Gastrocnemius medialis (tissue), 4 donors: ENCODE data around the gene ZNF816. TPM values are rescaled to one million over a fixed set of nuclear protein-coding genes. Genes with fewer than 3 reads are reported as not detected.
"Not testable (repeated sequence)": the region's sequence is repeated elsewhere in the genome, so short reads cannot be mapped to it uniquely, and the experiment has no call there.

Source experiments
- ATAC-seq, 2 donors: fragments of 150-250 bp; one replicate each; pipeline ENCODE4 v1.9.1; 2016
- DNase-seq, 2 donors: peaks; one replicate each; pipeline ENCODE4 v3.0.0-alpha.2; 2019
- H3K27ac ChIP-seq, 4 donors: fragments of 200-600 bp; sonication (generic); 1 replicate in 1 of 4; 2 replicates in 3 of 4; pipeline ENCODE4 v1.5.1; 2016 to 2018; ENCODE audit warnings: mild to moderate bottlenecking in 2 of 4, moderate library complexity in 1 of 4
- H3K27me3 ChIP-seq, 3 donors: fragments of 200-600 bp; sonication (generic) in 2 of 3; 1 replicate in 1 of 3; 2 replicates in 2 of 3; pipeline versions ENCODE4 v1.5.1 to v1.6.0; 2016 to 2019; ENCODE audit warnings: mild to moderate bottlenecking in 1 of 3, moderate library complexity in 1 of 3
- H3K36me3 ChIP-seq, 2 donors: fragments of 200-600 bp; sonication (generic) in 1 of 2; one replicate each; pipeline ENCODE4 v1.5.1; 2017 to 2018
- H3K4me1 ChIP-seq, 2 donors: fragments of 200-600 bp; sonication (generic) in 1 of 2; one replicate each; pipeline ENCODE4 v1.5.1; 2016 to 2017; ENCODE audit warnings: mild to moderate bottlenecking in 2 of 2
- H3K4me3 ChIP-seq, 4 donors: fragments of 200-600 bp; sonication (generic) in 3 of 4; 1 replicate in 1 of 4; 2 replicates in 3 of 4; pipeline ENCODE4 v1.5.1; 2016 to 2019; ENCODE audit warnings: mild to moderate bottlenecking in 2 of 4
- H3K9me3 ChIP-seq, 3 donors: fragments of 200-600 bp; sonication (generic) in 2 of 3; 1 replicate in 1 of 3; 2 replicates in 2 of 3; pipeline ENCODE4 v1.5.1; 2016 to 2019
- POLR2A ChIP-seq, 2 donors: fragments of 450-650 bp; IDR thresholded peaks; one replicate each; pipeline ENCODE4 v1.6.1; 2017; ENCODE audit warnings: antibody characterized with exemption in 2 of 2, mild to moderate bottlenecking in 2 of 2, moderate library complexity in 2 of 2
- in situ Hi-C, 4 donors: fragments of 200-750 bp; cut with MboI; loops; one replicate each; pipeline versions ENCODE4 v1.15.0 to v1.8.0; 2017; ENCODE audit warnings: low sequenced_read_pairs in 4 of 4
- intact Hi-C: fragments of 100-400 bp; cut with DNase I; formaldehyde crosslinking; loops from one replicate; pipeline ENCODE4 v1.15.1; 2023; ENCODE audit warnings: low total_unique reads
- total RNA-seq, 4 donors: library from RNA; depleted of rRNA; stranded (reverse); fragments of >200 nt; gene quantifications; one replicate each; pipeline versions ENCODE4 v1.1.0 to v1.2.3, GENCODE V29; 2016
- TF ChIP-seq, protein P1 (sequence below), 5 experiments: fragments of 450-650 bp in 3 of 5; fragments of 200-600 bp in 2 of 5; sonication (generic) in 2 of 5; IDR thresholded peaks in 4 of 5; conservative IDR thresholded peaks in 1 of 5; 1 replicate in 4 of 5; 2 replicates in 1 of 5; pipeline ENCODE4 v1.5.1; 2016 to 2019; ENCODE audit warnings: antibody characterized with exemption in 5 of 5, mild to moderate bottlenecking in 3 of 5, moderate library complexity in 3 of 5

The ZNF816 gene
- total RNA-seq, 4 donors from 2014 or later: 1.0 to 3.1 (median 1.6) TPM

DNA sequence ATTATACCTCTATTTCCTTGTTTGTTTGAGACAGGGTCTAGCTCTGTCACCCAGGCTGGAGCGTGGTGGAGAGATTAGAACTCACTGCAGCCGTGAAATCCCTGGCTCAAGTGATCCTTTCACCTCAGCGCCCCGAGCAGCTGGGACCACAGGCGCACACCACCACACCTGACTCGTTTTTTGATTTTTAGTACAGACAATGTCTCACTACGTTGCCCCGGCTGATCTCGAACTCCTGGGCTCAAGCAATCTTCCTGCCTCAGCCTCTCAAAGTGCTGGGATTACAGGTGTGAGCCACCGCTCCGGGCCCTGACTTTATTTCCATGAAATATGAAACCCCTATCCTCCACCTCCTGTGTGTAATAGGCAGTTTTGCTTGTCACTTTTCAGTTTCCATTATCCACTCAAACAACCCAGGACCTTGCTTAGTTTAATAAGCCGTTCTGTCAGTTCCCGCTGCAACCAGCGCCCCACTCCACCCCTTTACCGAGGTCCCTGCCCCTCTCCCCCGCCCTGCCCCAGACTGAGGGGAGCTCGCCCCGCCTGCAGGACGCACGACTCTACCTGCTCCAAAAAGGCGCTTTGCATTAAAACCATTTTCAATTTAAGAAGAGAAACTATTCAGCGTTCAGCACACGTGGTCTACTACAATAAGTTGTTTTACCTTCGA, 16.9 kb downstream of the ZNF816 start:
- Histone ChIP-seq H3K27ac (no peak overlapping the region), H3K4me3 (no peak overlapping the region), H3K9me3 (peaks cover 0 to 36% (median 13%) of the 10 kb centered on the region in 3 donors), H3K27me3 (peaks cover 0 to 5% (median 0%) of the 10 kb centered on the region in 3 donors), H3K36me3 (peaks cover 3 to 5% of the 10 kb centered on the region in 2 donors), H3K4me1 (no peaks in the 10 kb centered on the region)
- DNase-seq: no peak
- ATAC-seq: no peak
- TF ChIP-seq, protein P1, sequence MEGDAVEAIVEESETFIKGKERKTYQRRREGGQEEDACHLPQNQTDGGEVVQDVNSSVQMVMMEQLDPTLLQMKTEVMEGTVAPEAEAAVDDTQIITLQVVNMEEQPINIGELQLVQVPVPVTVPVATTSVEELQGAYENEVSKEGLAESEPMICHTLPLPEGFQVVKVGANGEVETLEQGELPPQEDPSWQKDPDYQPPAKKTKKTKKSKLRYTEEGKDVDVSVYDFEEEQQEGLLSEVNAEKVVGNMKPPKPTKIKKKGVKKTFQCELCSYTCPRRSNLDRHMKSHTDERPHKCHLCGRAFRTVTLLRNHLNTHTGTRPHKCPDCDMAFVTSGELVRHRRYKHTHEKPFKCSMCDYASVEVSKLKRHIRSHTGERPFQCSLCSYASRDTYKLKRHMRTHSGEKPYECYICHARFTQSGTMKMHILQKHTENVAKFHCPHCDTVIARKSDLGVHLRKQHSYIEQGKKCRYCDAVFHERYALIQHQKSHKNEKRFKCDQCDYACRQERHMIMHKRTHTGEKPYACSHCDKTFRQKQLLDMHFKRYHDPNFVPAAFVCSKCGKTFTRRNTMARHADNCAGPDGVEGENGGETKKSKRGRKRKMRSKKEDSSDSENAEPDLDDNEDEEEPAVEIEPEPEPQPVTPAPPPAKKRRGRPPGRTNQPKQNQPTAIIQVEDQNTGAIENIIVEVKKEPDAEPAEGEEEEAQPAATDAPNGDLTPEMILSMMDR (IDR thresholded peaks at IDR 0.05 in 4 of 5, conservative IDR thresholded peaks at IDR 0.05 in 1 of 5): no peak
- no peak for TF ChIP-seq POLR2A (IDR thresholded peaks at IDR 0.05)
- intact Hi-C loops (no loop called here), in situ Hi-C loops (no loop called here)

DNA sequence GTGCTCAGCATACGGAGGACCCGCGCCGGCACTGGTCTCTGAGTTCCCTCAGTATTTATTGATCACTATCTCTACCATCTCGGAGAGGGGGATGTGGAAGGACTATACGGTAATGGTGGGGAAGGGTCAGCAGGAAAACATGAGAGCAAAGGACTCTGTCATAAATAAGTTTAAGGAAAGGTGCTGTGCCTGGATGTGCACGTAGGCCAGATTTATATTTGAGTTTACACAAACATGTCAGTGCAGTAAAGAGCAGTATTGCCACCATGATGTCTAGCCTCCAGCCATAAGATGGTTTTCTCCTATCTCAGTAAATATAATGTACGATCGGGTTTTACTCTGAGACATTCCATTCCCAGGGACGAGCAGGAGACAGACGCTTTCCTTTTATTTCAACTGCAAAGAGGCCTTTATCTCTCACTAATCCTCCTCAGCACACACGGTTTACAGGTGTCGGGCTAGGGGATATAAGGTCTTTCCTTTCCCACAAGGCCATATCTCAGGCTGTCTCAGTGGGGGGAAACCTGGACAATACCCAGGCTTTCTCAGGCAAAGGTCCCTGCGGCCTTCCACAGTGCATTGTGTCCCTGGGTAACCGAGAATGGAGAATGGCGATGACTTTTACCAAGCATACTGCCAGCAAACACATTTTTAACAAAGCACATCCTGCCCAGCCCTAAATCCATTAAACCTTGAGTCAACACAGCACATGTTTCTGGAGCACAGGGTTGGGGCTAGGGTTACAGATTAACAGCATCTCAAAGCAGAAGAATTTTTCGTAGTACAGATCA, 17.8 kb downstream of the ZNF816 start:
- ATAC-seq, H3K27ac ChIP-seq, intact Hi-C loops, H3K4me1 ChIP-seq, H3K27me3 ChIP-seq, DNase-seq, H3K36me3 ChIP-seq, H3K4me3 ChIP-seq, in situ Hi-C loops: not testable (repeated sequence)
- H3K9me3 ChIP-seq: peaks cover 0 to 28% (median 9%) of the 10 kb centered on the region in 3 donors

DNA sequence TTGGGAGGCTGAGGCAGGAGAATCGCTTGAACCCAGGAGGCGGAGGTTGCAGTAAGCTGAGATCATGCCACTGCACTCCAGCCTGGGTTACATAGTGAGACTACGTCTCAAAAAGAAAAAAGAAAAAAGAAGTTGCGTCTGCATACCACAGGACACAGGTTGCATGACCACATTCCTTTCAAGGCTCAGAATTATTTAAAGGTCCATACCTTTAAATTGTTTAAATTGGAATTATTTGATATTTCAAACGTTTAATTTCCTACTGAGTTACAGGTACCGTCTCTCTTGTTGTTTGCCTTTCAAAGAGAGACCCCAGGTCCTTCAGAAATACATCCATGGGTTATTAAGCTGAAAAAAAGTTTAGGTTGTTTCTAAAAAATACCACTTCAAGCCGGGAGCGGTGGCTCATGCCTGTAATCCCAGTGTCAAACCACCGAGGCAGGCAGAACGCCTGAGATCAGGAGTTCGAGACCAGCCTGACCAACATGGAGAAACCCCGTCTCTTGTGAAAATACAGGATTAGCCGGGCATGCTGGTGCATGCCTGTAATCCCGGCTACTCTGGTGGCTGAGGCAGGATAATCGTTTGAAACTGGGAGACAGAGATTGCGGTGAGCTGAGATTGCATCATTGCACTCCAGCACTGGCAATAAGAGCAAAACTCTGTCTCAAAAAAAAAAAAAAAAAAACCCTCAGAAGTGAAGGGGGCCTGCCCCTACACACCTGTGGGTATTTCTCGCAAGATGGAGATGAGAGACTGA, 18.6 kb downstream of the ZNF816 start:
- in situ Hi-C loops (no loop called here), intact Hi-C loops (no loop called here)
- no peak overlapping the region for H3K4me3 ChIP-seq
- H3K4me1 ChIP-seq: no peaks in the 10 kb centered on the region
- ATAC-seq (no peak), DNase-seq (no peak)
- no peaks in the 10 kb centered on the region for H3K36me3 ChIP-seq
- TF ChIP-seq, protein P1 (IDR thresholded peaks at IDR 0.05 in 4 of 5, conservative IDR thresholded peaks at IDR 0.05 in 1 of 5): no peak
- no peak for TF ChIP-seq POLR2A (IDR thresholded peaks at IDR 0.05)
- peaks cover 0 to 21% (median 3%) of the 10 kb centered on the region in 3 donors for H3K9me3 ChIP-seq
- H3K27me3 ChIP-seq: peaks cover 0 to 5% (median 0%) of the 10 kb centered on the region in 3 donors
- H3K27ac ChIP-seq: no peak overlapping the region

DNA sequence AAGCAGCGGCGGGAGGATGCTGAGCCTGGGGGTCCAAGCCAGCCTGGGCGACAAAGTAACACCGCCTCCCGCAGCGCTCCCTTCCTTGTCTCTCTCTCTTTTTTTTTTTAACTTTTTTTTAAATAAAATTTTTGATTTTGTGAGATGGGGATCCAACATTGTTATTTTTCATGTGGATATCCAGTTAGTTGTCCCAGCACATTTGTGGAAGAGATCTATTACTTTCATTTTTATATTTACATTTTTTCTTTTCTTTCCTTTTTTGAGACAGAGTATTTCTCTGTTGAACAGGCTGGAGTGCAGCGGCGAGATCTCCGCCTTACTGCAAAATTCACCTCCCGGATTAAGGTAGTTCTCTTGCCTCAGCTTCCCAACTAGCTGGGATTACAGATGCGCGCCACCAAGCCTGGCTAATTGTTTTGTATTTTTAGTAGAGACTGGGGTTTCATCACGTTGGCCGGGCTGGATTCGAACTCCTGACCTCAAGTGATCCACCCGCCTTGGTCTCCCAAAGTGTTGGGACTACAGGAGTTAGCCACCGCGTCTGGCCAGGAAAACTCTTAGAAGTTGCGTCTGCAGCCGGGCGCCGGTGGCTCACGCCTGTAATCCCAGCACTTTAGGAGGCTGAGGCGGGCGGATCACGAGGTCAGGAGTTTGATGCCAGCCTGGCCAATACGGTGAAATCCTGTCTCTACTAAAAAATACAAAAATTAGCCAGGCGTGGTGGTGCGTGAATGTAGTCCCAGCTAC, 19.4 kb downstream of the ZNF816 start:
- Histone ChIP-seq H3K9me3 (peaks cover 0 to 13% (median 3%) of the 10 kb centered on the region in 3 donors), H3K27me3 (peaks cover 0 to 2% (median 0%) of the 10 kb centered on the region in 3 donors), H3K4me1 (no peaks in the 10 kb centered on the region), H3K36me3 (no peaks in the 10 kb centered on the region), H3K4me3 (peak overlapping the region; percentile 65 to 68 (median 66)), H3K27ac (peak overlapping the region; percentile 42 to 59 (median 48))
- in situ Hi-C loops: no loop called here
- DNase-seq (no peak), ATAC-seq (no peak)
- TF ChIP-seq, protein P1 (IDR thresholded peaks at IDR 0.05 in 4 of 5, conservative IDR thresholded peaks at IDR 0.05 in 1 of 5): no peak
- no peak for TF ChIP-seq POLR2A (IDR thresholded peaks at IDR 0.05)
- intact Hi-C loops: no loop called here
